GM23338 (cell line): ENCODE results near the gene CCNY. TPM values are rescaled to one million over a fixed set of nuclear protein-coding genes. Genes with fewer than 3 reads are reported as not detected.

Experiments used
- ATAC-seq: fragments of 200-7000 bp; cut with Tn5 transposase; 3 replicates; pipeline ENCODE4 v1.9.1; 2020
- DNase-seq: peaks from one replicate; pipeline ENCODE4 v3.0.0-alpha.2; 2015; ENCODE audit warnings: low spot score
- H2AFZ ChIP-seq: fragments of 200-600 bp; sonication (generic); 2 replicates; pipeline ENCODE4 v1.8.0; 2016; ENCODE audit warnings: antibody characterized with exemption, mild to moderate bottlenecking, moderate library complexity
- H3F3A ChIP-seq: fragments of 200-600 bp; sonication (generic); replicated peaks from 2 replicates; pipeline ENCODE4 v1.8.0; 2017; ENCODE audit warnings: antibody characterized with exemption, mixed run types, low read depth
- H3K27ac ChIP-seq: fragments of 200-600 bp; sonication (generic); 2 replicates; pipeline ENCODE4 v1.6.1; 2016; ENCODE audit warnings: low read depth
- H3K27me3 ChIP-seq: fragments of 200-600 bp; sonication (generic); 2 replicates; pipeline ENCODE4 v1.8.0; 2016; ENCODE audit warnings: mild to moderate bottlenecking, mixed run types, moderate library complexity; ENCODE audit not compliant: insufficient read depth
- H3K36me3 ChIP-seq: fragments of 200-600 bp; sonication (generic); 2 replicates; pipeline ENCODE4 v1.8.0; 2016; ENCODE audit warnings: mild to moderate bottlenecking; ENCODE audit not compliant: insufficient read depth
- H3K4me1 ChIP-seq: fragments of 200-600 bp; sonication (generic); 2 replicates; pipeline ENCODE4 v1.8.0; 2016; ENCODE audit warnings: mild to moderate bottlenecking, moderate library complexity; ENCODE audit not compliant: insufficient read depth
- H3K4me2 ChIP-seq: fragments of 200-600 bp; sonication (generic); 2 replicates; pipeline ENCODE4 v1.7.1; 2017; ENCODE audit warnings: mixed run types
- H3K4me3 ChIP-seq: fragments of 200-600 bp; sonication (generic); 2 replicates; pipeline ENCODE4 v1.6.1; 2016; ENCODE audit warnings: mixed run types
- H3K79me2 ChIP-seq: fragments of 200-600 bp; sonication (generic); replicated peaks from 2 replicates; pipeline ENCODE4 v1.8.0; 2017; ENCODE audit warnings: mild to moderate bottlenecking; ENCODE audit not compliant: insufficient read depth
- H3K9me2 ChIP-seq: fragments of 200-600 bp; sonication (generic); 2 replicates; pipeline ENCODE4 v1.8.0; 2017; ENCODE audit not compliant: insufficient read depth
- H4K20me1 ChIP-seq: fragments of 200-600 bp; sonication (generic); replicated peaks from 2 replicates; pipeline ENCODE4 v1.8.0; 2017; ENCODE audit warnings: mild to moderate bottlenecking; ENCODE audit not compliant: insufficient read depth
- H3K27ac Mint-ChIP-seq: 2 replicates; pipeline ENCODE4 v1.8.0; 2020; ENCODE audit warnings: inconsistent platforms, mild to moderate bottlenecking, moderate library complexity, mixed read lengths
- H3K27me3 Mint-ChIP-seq: 3 replicates; pipeline ENCODE4 v1.8.0; 2022; ENCODE audit warnings: low read depth, mild to moderate bottlenecking, moderate library complexity, mixed read lengths, inconsistent platforms; ENCODE audit not compliant: insufficient read depth, poor library complexity
- H3K36me3 Mint-ChIP-seq: 3 replicates; pipeline ENCODE4 v1.8.0; 2021; ENCODE audit warnings: low read depth, mild to moderate bottlenecking, inconsistent platforms, moderate library complexity, mixed read lengths
- H3K4me1 Mint-ChIP-seq: 3 replicates; pipeline ENCODE4 v1.8.0; 2020; ENCODE audit warnings: mild to moderate bottlenecking, inconsistent platforms, mixed read lengths
- H3K4me3 Mint-ChIP-seq: 3 replicates; pipeline ENCODE4 v1.8.0; 2021; ENCODE audit warnings: moderate library complexity, mild to moderate bottlenecking, inconsistent platforms, mixed read lengths
- H3K9me3 Mint-ChIP-seq: 3 replicates; pipeline ENCODE4 v1.8.0; 2020; ENCODE audit warnings: moderate library complexity, mild to moderate bottlenecking, inconsistent platforms, mixed read lengths
- ETS1 ChIP-seq: IDR thresholded peaks from 2 replicates; pipeline ENCODE4 v1.6.1; 2016; ENCODE audit warnings: antibody characterized with exemption
- EZH2 ChIP-seq: fragments of 200-600 bp; sonication (generic); IDR thresholded peaks from one replicate; pipeline ENCODE4 v1.8.0; 2017; ENCODE audit warnings: antibody characterized with exemption, mild to moderate bottlenecking, low read depth; ENCODE audit not compliant: unreplicated experiment
- JUNB ChIP-seq: IDR thresholded peaks from one replicate; pipeline ENCODE4 v1.6.1; 2016; ENCODE audit warnings: antibody characterized with exemption; ENCODE audit not compliant: unreplicated experiment
- ZNF462 ChIP-seq: fragments of 250-450 bp; sonication (Bioruptor Pico); IDR thresholded peaks from 2 replicates; pipeline ENCODE4 v1.5.0; 2020; ENCODE audit warnings: mild to moderate bottlenecking, moderate library complexity
- polyA plus RNA-seq: library from polyadenylated mRNA; unstranded; fragments of >200 nt; fragmentation: Nextera tagmentation; extraction: Ambion mirVana; gene quantifications from 2 replicates; pipeline ENCODE4 v1.2.1, GENCODE V29; 2016
- total RNA-seq: library from RNA; depleted of rRNA; stranded (reverse); fragments of >200 nt; shearing (Covaris generic); gene quantifications from 2 replicates; pipeline ENCODE4 v1.2.3, GENCODE V29; 2014
- TF ChIP-seq, protein P1 (sequence below), 2 experiments: fragments of 200-600 bp in 1 of 2; sonication (generic) in 1 of 2; conservative IDR thresholded peaks; 2 replicates each; pipeline versions ENCODE4 v1.5.1 to v1.6.1; 2016 to 2017; ENCODE audit warnings: antibody characterized with exemption in 2 of 2, low read depth in 2 of 2, mild to moderate bottlenecking in 2 of 2, moderate library complexity in 1 of 2

Gene CCNY
- total and polyA plus RNA-seq, 2 experiments from 2014 or later, result 14.2 to 29.0 TPM

GRCh38 chr10:35421553-35422178, 85.4 kb downstream of the CCNY start (continued):
- no peak for TF ChIP-seq ETS1
- no peak for TF ChIP-seq ZNF462 (CRISPR knock-in tag)
- no peak for TF ChIP-seq EZH2
- TF ChIP-seq, protein P1, sequence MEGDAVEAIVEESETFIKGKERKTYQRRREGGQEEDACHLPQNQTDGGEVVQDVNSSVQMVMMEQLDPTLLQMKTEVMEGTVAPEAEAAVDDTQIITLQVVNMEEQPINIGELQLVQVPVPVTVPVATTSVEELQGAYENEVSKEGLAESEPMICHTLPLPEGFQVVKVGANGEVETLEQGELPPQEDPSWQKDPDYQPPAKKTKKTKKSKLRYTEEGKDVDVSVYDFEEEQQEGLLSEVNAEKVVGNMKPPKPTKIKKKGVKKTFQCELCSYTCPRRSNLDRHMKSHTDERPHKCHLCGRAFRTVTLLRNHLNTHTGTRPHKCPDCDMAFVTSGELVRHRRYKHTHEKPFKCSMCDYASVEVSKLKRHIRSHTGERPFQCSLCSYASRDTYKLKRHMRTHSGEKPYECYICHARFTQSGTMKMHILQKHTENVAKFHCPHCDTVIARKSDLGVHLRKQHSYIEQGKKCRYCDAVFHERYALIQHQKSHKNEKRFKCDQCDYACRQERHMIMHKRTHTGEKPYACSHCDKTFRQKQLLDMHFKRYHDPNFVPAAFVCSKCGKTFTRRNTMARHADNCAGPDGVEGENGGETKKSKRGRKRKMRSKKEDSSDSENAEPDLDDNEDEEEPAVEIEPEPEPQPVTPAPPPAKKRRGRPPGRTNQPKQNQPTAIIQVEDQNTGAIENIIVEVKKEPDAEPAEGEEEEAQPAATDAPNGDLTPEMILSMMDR (conservative IDR thresholded peaks at IDR 0.05; ENCODE audit: low read depth in 2 of 2), result no peak
- TF ChIP-seq JUNB, result no peak

- H3K27me3 Mint-ChIP-seq, result peaks cover 6% of the 10 kb centered on the region
- no peaks in the 10 kb centered on the region; the same call in 2 of the 3 replicates for H3K36me3 Mint-ChIP-seq
- peaks cover 60% of the 10 kb centered on the region for H3K4me1 Mint-ChIP-seq
- no peak for ATAC-seq
- H3K27ac Mint-ChIP-seq, result 0 out of 2 replicates have a peak overlapping the region, but pooled peaks have one; percentile 9
- Histone ChIP-seq H3K27me3 (no peaks in the 10 kb centered on the region), H3K4me1 (peaks cover 43% of the 10 kb centered on the region), H3K79me2 (peaks cover 97% of the 10 kb centered on the region), H3K27ac (no peak overlapping the region), H3K36me3 (no peaks in the 10 kb centered on the region), H3K4me3 (no peak overlapping the region), H3K9me2 (no peaks in the 10 kb centered on the region), H4K20me1 (no peaks in the 10 kb centered on the region; the same call in none of the 2 replicates), H3K4me2 (no peak overlapping the region), H2AFZ (no peak overlapping the region), H3F3A (no peaks in the 10 kb centered on the region)
- no peak overlapping the region for H3K4me3 Mint-ChIP-seq
- no peaks in the 10 kb centered on the region for H3K9me3 Mint-ChIP-seq
- no peak for DNase-seq
- TF ChIP-seq ETS1, result no peak
Observed at GRCh38 chr10:35422228-35422627, 85.9 kb downstream of the CCNY start.
